OCI-LY7 (cell line): ENCODE data around the gene ST6GAL2. TPM values are rescaled to one million over a fixed set of nuclear protein-coding genes. Genes with fewer than 3 reads are reported as not detected.

Experiments used
- BruUV-seq: library from RNA; stranded (reverse); fragments of 400-500 nt; replicated peaks from 2 replicates; lab custom pipeline; 2021; lab: Mats Ljungman, UMichigan
- CTCF ChIA-PET: fragments of 300-600 bp; sonication (Branson Sonifier 250); formaldehyde crosslinking; loops from one replicate; lab custom pipeline; 2022; ENCODE audit warnings: antibody characterized with exemption; ENCODE audit not compliant: unreplicated experiment; lab: Charles Lee
- POLR2A ChIA-PET: fragments of 300-600 bp; sonication (Branson Sonifier 250); formaldehyde crosslinking; loops from one replicate; lab custom pipeline; 2022; ENCODE audit warnings: antibody characterized with exemption; lab: Charles Lee
- DNase-seq: peaks from one replicate; pipeline ENCODE4 v3.0.0-alpha.2; 2015; ENCODE audit warnings: low spot score
- H2AFZ ChIP-seq: fragments of 200-600 bp; sonication (generic), shearing (Covaris generic); 2 replicates; pipeline ENCODE4 v1.6.1; 2014; ENCODE audit warnings: mild to moderate bottlenecking, antibody characterized with exemption, low read length, moderate library complexity
- H3K27ac ChIP-seq: fragments of 200-600 bp; sonication (generic); 2 replicates; pipeline ENCODE4 v1.5.1; 2014; ENCODE audit warnings: mixed run types, low read depth, mild to moderate bottlenecking, moderate library complexity, low read length, inconsistent platforms; ENCODE audit not compliant: poor library complexity, severe bottlenecking
- H3K36me3 ChIP-seq: fragments of 200-600 bp; sonication (generic); 2 replicates; pipeline ENCODE4 v1.6.1; 2014; ENCODE audit warnings: mild to moderate bottlenecking, antibody characterized with exemption, low read length, moderate library complexity, mixed read lengths; ENCODE audit not compliant: insufficient read depth
- H3K4me1 ChIP-seq: fragments of 200-600 bp; sonication (generic); 2 replicates; pipeline ENCODE4 v1.5.1; 2014; ENCODE audit warnings: mild to moderate bottlenecking, low read length; ENCODE audit not compliant: insufficient read depth, poor library complexity, severe bottlenecking
- H3K4me2 ChIP-seq: fragments of 200-600 bp; sonication (generic); 2 replicates; pipeline ENCODE4 v1.6.1; 2014; ENCODE audit warnings: mild to moderate bottlenecking, low read length
- H3K4me3 ChIP-seq: fragments of 200-600 bp; sonication (generic); 2 replicates; pipeline ENCODE4 v1.5.1; 2014; ENCODE audit warnings: mild to moderate bottlenecking, low read depth, low read length; ENCODE audit not compliant: poor library complexity, severe bottlenecking
- H3K79me2 ChIP-seq: fragments of 200-600 bp; sonication (generic); 2 replicates; pipeline ENCODE4 v1.6.1; 2016; ENCODE audit warnings: low read depth, mild to moderate bottlenecking, low read length, moderate library complexity, mixed read lengths; ENCODE audit not compliant: insufficient read depth
- H3K9me2 ChIP-seq: fragments of 200-600 bp; sonication (generic); 2 replicates; pipeline ENCODE4 v1.6.1; 2016; ENCODE audit warnings: mild to moderate bottlenecking, low read length, mixed read lengths; ENCODE audit not compliant: insufficient read depth
- H3K9me3 ChIP-seq: fragments of 200-600 bp; sonication (generic); 2 replicates; pipeline ENCODE4 v1.6.1; 2014; ENCODE audit warnings: mild to moderate bottlenecking, mixed run types, low read length, mixed read lengths
- H4K20me1 ChIP-seq: fragments of 200-600 bp; sonication (generic); 2 replicates; pipeline ENCODE4 v1.6.1; 2014; ENCODE audit warnings: mild to moderate bottlenecking, antibody characterized with exemption, low read length, moderate library complexity, mixed read lengths; ENCODE audit not compliant: insufficient read depth
- EZH2phosphoT487 ChIP-seq: fragments of 200-600 bp; sonication (generic); IDR thresholded peaks from 2 replicates; pipeline ENCODE4 v1.6.1; 2018; ENCODE audit warnings: low read depth, borderline replicate concordance, mild to moderate bottlenecking, mixed run types, antibody characterized with exemption, low read length, moderate library complexity, mixed read lengths
- intact Hi-C: fragments of 100-400 bp; cut with micrococcal nuclease; formaldehyde crosslinking; loops from one replicate; pipeline ENCODE4 v1.10.0; 2022; ENCODE audit not compliant: unreplicated experiment
- total RNA-seq, 2 experiments: library from RNA; depleted of rRNA in 1 of 2; stranded (reverse); fragments of >200 nt in 1 of 2; shearing (Covaris generic) in 1 of 2; gene quantifications; 2 replicates each; pipeline ENCODE4 v1.2.3, GENCODE V29; 2014 to 2022
- TF ChIP-seq, protein P1 (sequence below): fragments of 200-600 bp; sonication (generic); conservative IDR thresholded peaks from 2 replicates; pipeline ENCODE4 v1.5.1; 2014; ENCODE audit warnings: mild to moderate bottlenecking, antibody characterized with exemption, low read length, moderate library complexity, mixed read lengths

Gene ST6GAL2
- total RNA-seq, 2 experiments from 2014 or later: not detected

DNA sequence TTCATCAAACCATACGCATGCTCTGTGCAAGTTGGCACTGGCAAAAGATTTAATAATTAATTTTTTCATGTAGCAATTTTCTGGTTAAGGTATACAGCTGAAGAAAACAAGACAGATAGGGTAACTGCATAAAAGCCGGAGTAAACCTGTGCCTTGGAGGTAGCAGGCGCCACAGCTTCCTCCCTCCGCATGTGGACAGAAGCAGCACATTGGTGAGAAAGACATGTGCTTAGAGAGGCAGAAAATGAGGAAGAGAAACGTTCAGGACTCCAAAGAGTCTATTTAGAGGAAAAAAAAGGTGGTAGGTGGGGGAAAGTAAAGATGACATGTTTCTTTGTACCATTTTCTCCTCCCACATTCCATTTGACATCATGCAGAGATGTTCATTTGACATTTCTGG, 9.3 kb downstream of the ST6GAL2 start:
- intact Hi-C loops: loop anchor here (5.0 kb wide), 1 partner anchor 249 kb away; no protein-coding TSS in a partner anchor

DNA sequence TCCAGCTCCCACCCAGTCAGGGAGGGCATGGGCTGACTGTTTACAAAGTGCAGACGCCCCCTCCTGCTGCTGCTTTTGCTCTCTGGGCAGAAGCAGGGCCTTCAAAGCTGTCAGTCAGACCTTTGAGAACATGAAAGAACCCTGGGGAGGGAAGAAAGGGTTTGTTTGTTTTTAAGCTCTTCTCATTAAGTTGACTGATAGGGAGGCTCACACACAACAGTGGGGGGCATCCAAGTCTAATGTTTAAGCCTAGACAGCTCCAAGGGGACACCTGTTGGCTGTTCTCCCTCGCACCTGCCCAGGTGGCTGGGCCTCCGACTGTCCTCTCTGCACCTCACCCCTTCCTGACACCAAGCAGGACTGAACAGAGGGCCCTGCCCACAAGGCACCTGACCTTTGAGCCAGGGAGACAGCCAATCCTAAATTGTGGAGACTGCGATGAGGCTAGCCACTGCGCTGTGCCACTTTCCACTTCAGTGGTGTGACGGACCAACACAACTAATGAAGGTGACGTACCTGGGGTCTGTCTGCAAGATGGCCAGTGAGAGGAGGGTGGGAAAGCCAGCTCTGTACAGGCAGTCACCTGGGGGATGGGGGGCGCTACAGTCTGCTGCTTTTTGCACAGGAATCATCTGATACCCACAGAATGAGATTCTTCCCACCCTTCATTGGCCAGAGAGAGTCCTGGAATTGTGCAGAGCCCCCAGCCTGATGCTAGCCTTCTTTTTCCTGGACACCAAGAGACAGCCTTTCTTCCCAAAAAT, 16.3 kb downstream of the ST6GAL2 start:
- Histone ChIP-seq H3K27ac (no peak overlapping the region), H3K4me3 (no peak overlapping the region), H4K20me1 (no peaks in the 10 kb centered on the region), H3K9me2 (no peaks in the 10 kb centered on the region), H3K4me1 (no peaks in the 10 kb centered on the region), H3K4me2 (no peak overlapping the region), H2AFZ (no peak overlapping the region), H3K79me2 (no peaks in the 10 kb centered on the region), H3K36me3 (no peaks in the 10 kb centered on the region), H3K9me3 (no peaks in the 10 kb centered on the region)
- no peak for TF ChIP-seq EZH2phosphoT487
- TF ChIP-seq, protein P1, sequence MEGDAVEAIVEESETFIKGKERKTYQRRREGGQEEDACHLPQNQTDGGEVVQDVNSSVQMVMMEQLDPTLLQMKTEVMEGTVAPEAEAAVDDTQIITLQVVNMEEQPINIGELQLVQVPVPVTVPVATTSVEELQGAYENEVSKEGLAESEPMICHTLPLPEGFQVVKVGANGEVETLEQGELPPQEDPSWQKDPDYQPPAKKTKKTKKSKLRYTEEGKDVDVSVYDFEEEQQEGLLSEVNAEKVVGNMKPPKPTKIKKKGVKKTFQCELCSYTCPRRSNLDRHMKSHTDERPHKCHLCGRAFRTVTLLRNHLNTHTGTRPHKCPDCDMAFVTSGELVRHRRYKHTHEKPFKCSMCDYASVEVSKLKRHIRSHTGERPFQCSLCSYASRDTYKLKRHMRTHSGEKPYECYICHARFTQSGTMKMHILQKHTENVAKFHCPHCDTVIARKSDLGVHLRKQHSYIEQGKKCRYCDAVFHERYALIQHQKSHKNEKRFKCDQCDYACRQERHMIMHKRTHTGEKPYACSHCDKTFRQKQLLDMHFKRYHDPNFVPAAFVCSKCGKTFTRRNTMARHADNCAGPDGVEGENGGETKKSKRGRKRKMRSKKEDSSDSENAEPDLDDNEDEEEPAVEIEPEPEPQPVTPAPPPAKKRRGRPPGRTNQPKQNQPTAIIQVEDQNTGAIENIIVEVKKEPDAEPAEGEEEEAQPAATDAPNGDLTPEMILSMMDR: no peak
- POLR2A ChIA-PET: no interaction called here
- CTCF ChIA-PET: no interaction called here
- DNase-seq: no peak
- no TSS peak for BruUV-seq
- intact Hi-C loops: no loop called here

More for the DNA sequence above, 9.3 kb downstream of the ST6GAL2 start:
- no peak for DNase-seq
- BruUV-seq: no TSS peak
- Histone ChIP-seq H3K4me3 (no peak overlapping the region), H3K79me2 (no peaks in the 10 kb centered on the region), H3K4me1 (no peaks in the 10 kb centered on the region), H3K4me2 (no peak overlapping the region), H3K9me2 (no peaks in the 10 kb centered on the region), H2AFZ (no peak overlapping the region), H3K36me3 (no peaks in the 10 kb centered on the region), H3K27ac (no peak overlapping the region), H3K9me3 (no peaks in the 10 kb centered on the region), H4K20me1 (no peaks in the 10 kb centered on the region)
- ChIA-PET CTCF (no interaction called here), POLR2A (interaction anchor here (1.1 kb wide), 1 partner anchor 12 kb away, joined by 4 read pairs; no protein-coding TSS in a partner anchor)
- no peak for TF ChIP-seq EZH2phosphoT487
- TF ChIP-seq, protein P1: no peak

DNA sequence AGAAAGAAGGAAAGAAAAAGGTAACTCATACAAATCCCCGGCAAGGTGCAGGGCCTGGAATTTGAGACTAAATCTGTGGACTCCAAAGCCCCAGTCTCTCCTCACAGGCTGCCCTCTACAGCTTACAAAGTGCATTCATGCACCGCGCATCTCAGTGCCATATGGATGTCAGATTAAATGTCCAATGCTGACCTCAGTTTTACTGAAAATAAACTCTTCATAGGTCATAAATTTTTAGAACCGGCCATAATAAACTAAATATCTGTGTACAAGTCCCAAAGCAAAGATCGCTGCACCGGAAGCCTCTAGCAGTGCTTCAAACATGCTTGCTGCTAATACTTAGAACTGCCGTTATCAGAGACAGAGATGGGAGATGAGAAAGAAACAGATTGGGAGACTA, 17.7 kb downstream of the ST6GAL2 start:
- POLR2A ChIA-PET: interaction anchor here (0.6 kb wide), 1 partner anchor 28 kb away, joined by 3 read pairs; no protein-coding TSS in a partner anchor
- intact Hi-C loops: no loop called here

More for the DNA sequence above, 17.7 kb downstream of the ST6GAL2 start:
- DNase-seq: no peak
- Histone ChIP-seq H3K4me1 (no peaks in the 10 kb centered on the region), H3K79me2 (no peaks in the 10 kb centered on the region), H3K4me2 (no peak overlapping the region), H3K9me3 (no peaks in the 10 kb centered on the region), H2AFZ (no peak overlapping the region), H4K20me1 (no peaks in the 10 kb centered on the region), H3K36me3 (no peaks in the 10 kb centered on the region), H3K4me3 (no peak overlapping the region), H3K27ac (no peak overlapping the region), H3K9me2 (no peaks in the 10 kb centered on the region)
- BruUV-seq: no TSS peak
- no peak for TF ChIP-seq EZH2phosphoT487
- TF ChIP-seq, protein P1: peak; percentile 46
- CTCF ChIA-PET: interaction anchor here (0.6 kb wide), 1 partner anchor 1501 kb away, joined by 5 read pairs; no protein-coding TSS in a partner anchor
